A673 (cell line): Measurements from ENCODE around the gene ANK2.

Source experiments
- EZH2 ChIP-seq: fragments of 200-600 bp; sonication (generic); IDR thresholded peaks from 2 replicates; pipeline ENCODE4 v1.6.1; 2017; ENCODE audit warnings: borderline replicate concordance, low read depth, mild to moderate bottlenecking, mixed read lengths, antibody characterized with exemption, low read length; ENCODE audit not compliant: poor library complexity, severe bottlenecking
- TF ChIP-seq, protein P1 (sequence below): fragments of 300-800, 200-600 bp; sonication (generic); conservative IDR thresholded peaks from 2 replicates; pipeline ENCODE4 v1.5.1; 2017; ENCODE audit warnings: low read depth, mild to moderate bottlenecking, antibody characterized with exemption, low read length, moderate library complexity, mixed read lengths

DNA sequence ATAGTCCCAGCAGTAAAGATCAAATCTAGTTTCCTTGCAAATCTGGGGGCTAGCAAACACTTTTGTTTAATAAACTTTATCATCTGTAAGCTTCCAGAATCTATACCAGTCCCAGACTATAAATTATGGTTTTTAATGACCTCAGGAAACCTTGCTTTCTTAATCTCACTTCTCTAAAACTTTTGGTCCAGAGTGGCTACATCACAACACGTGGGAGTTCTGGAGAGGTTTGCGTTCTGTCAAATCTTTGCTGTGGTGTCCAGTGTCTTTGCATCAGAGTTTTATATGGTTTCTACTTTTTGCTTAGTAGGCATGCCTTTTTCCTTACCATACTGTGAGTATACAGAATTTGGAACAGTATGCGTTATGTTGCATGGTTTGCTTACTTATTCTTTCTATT, 193.9 kb downstream of the ANK2 start:
- TF ChIP-seq EZH2: no peak
- TF ChIP-seq, protein P1, sequence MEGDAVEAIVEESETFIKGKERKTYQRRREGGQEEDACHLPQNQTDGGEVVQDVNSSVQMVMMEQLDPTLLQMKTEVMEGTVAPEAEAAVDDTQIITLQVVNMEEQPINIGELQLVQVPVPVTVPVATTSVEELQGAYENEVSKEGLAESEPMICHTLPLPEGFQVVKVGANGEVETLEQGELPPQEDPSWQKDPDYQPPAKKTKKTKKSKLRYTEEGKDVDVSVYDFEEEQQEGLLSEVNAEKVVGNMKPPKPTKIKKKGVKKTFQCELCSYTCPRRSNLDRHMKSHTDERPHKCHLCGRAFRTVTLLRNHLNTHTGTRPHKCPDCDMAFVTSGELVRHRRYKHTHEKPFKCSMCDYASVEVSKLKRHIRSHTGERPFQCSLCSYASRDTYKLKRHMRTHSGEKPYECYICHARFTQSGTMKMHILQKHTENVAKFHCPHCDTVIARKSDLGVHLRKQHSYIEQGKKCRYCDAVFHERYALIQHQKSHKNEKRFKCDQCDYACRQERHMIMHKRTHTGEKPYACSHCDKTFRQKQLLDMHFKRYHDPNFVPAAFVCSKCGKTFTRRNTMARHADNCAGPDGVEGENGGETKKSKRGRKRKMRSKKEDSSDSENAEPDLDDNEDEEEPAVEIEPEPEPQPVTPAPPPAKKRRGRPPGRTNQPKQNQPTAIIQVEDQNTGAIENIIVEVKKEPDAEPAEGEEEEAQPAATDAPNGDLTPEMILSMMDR: no peak
